WTC11 (cell line): ENCODE measurements around the gene CXCL12. TPM values are rescaled to one million over a fixed set of nuclear protein-coding genes. Genes with fewer than 3 reads are reported as not detected.

Source experiments
- ATAC-seq: fragments of 200-7000 bp; cut with Tn5 transposase; 2 replicates; pipeline ENCODE4 v1.10.0; 2021; ENCODE audit warnings: mild to moderate bottlenecking, moderate library complexity
- CTCF ChIA-PET: fragments of 300-600 bp; sonication (Branson Sonifier 250); formaldehyde crosslinking; loops from one replicate; lab custom pipeline; 2021; ENCODE audit warnings: antibody characterized with exemption; lab: Charles Lee
- POLR2A ChIA-PET: fragments of 350-600 bp; sonication (Branson Sonifier 250); formaldehyde crosslinking; loops from one replicate; lab custom pipeline; 2021; ENCODE audit warnings: antibody characterized with exemption; lab: Charles Lee
- DNase-seq: peaks from one replicate; pipeline ENCODE4 v3.0.0; 2021; ENCODE audit warnings: low spot score
- H3K27ac Mint-ChIP-seq: 2 replicates; pipeline ENCODE4 v1.8.0; 2021; ENCODE audit warnings: mixed read lengths
- H3K27me3 Mint-ChIP-seq: 2 replicates; pipeline ENCODE4 v1.8.0; 2021; ENCODE audit warnings: low read depth, mild to moderate bottlenecking, moderate library complexity, mixed read lengths
- H3K36me3 Mint-ChIP-seq: 2 replicates; pipeline ENCODE4 v1.8.0; 2021; ENCODE audit warnings: mixed read lengths
- H3K4me1 Mint-ChIP-seq: 2 replicates; pipeline ENCODE4 v1.8.0; 2022; ENCODE audit warnings: mixed read lengths
- H3K4me3 Mint-ChIP-seq: 2 replicates; pipeline ENCODE4 v1.8.0; 2021; ENCODE audit warnings: mild to moderate bottlenecking, moderate library complexity, mixed read lengths
- H3K9me3 Mint-ChIP-seq: 2 replicates; pipeline ENCODE4 v1.8.0; 2021; ENCODE audit warnings: mixed read lengths
- CREM ChIP-seq: sonication (generic); formaldehyde crosslinking; IDR thresholded peaks from 2 replicates; pipeline ENCODE4 v1.8.1; 2022; ENCODE audit warnings: mild to moderate bottlenecking, missing genetic modification reagents, moderate library complexity
- E2F5 ChIP-seq: sonication (generic); formaldehyde crosslinking; IDR thresholded peaks from 2 replicates; pipeline ENCODE4 v1.8.1; 2022; ENCODE audit warnings: mild to moderate bottlenecking, moderate library complexity, missing genetic modification reagents
- ELF4 ChIP-seq: sonication (generic); formaldehyde crosslinking; IDR thresholded peaks from 2 replicates; pipeline ENCODE4 v1.8.1; 2022; ENCODE audit warnings: low read depth, mild to moderate bottlenecking, moderate library complexity, missing genetic modification reagents
- FOXJ3 ChIP-seq: sonication (generic); formaldehyde crosslinking; IDR thresholded peaks from 2 replicates; pipeline ENCODE4 v1.9.0; 2021; ENCODE audit warnings: missing genetic modification reagents, mild to moderate bottlenecking, borderline replicate concordance
- FOXK1 ChIP-seq: sonication (generic); formaldehyde crosslinking; IDR thresholded peaks from 2 replicates; pipeline ENCODE4 v1.8.0; 2022; ENCODE audit warnings: mild to moderate bottlenecking, moderate library complexity, missing genetic modification reagents
- JUN ChIP-seq: sonication (generic); formaldehyde crosslinking; IDR thresholded peaks from 2 replicates; pipeline ENCODE4 v1.8.0; 2023; ENCODE audit warnings: mild to moderate bottlenecking, missing genetic modification reagents
- NFATC4 ChIP-seq: fragments of 250-450 bp; sonication (Bioruptor Pico); IDR thresholded peaks from 2 replicates; pipeline ENCODE4 v1.9.0; 2021; ENCODE audit warnings: mild to moderate bottlenecking
- PRRX2 ChIP-seq: fragments of 250-450 bp; sonication (Bioruptor Pico); IDR thresholded peaks from 2 replicates; pipeline ENCODE4 v1.8.0; 2021; ENCODE audit warnings: mild to moderate bottlenecking
- RORB ChIP-seq: fragments of 250-450 bp; sonication (Bioruptor Pico); IDR thresholded peaks from 2 replicates; pipeline ENCODE4 v1.9.0; 2021; ENCODE audit warnings: mild to moderate bottlenecking
- ZBTB21 ChIP-seq: sonication (generic); formaldehyde crosslinking; IDR thresholded peaks from 2 replicates; pipeline ENCODE4 v1.8.1; 2023; ENCODE audit warnings: mild to moderate bottlenecking, missing genetic modification reagents, borderline replicate concordance
- ZNF232 ChIP-seq: sonication (generic); formaldehyde crosslinking; IDR thresholded peaks from 2 replicates; pipeline ENCODE4 v1.8.0; 2022; ENCODE audit warnings: mild to moderate bottlenecking, missing genetic modification reagents
- total RNA-seq: library from RNA; stranded (reverse); gene quantifications from 3 replicates; pipeline ENCODE4 v1.2.3, GENCODE V29; 2021
- TF ChIP-seq, protein P1 (sequence below): fragments of 250-450 bp; sonication (Bioruptor Pico); IDR thresholded peaks from 2 replicates; pipeline ENCODE4 v1.9.0; 2021; ENCODE audit warnings: moderate library complexity, mild to moderate bottlenecking, inconsistent platforms, borderline replicate concordance
- TF ChIP-seq, protein P2 (sequence below): fragments of 250-450 bp; sonication (Bioruptor Pico); IDR thresholded peaks from 2 replicates; pipeline ENCODE4 v1.9.0; 2021; ENCODE audit warnings: mild to moderate bottlenecking, borderline replicate concordance
- TF ChIP-seq, protein P3 (sequence below): sonication (generic); formaldehyde crosslinking; IDR thresholded peaks from 2 replicates; pipeline ENCODE4 v1.8.1; 2023; ENCODE audit warnings: mild to moderate bottlenecking, missing genetic modification reagents, borderline replicate concordance
- TF ChIP-seq, protein P4 (sequence below): sonication (generic); formaldehyde crosslinking; conservative IDR thresholded peaks from 2 replicates; pipeline ENCODE4 v1.8.1; 2023; ENCODE audit warnings: mild to moderate bottlenecking, low read depth, missing genetic modification reagents, moderate library complexity
- TF ChIP-seq, protein P5 (sequence below): sonication (generic); formaldehyde crosslinking; IDR thresholded peaks from 2 replicates; pipeline ENCODE4 v1.8.0; 2022; ENCODE audit warnings: mild to moderate bottlenecking, missing genetic modification reagents
- TF ChIP-seq, protein P6 (sequence below): fragments of 250-450 bp; sonication (Bioruptor Pico); IDR thresholded peaks from 2 replicates; pipeline ENCODE4 v1.9.0; 2021; ENCODE audit warnings: mild to moderate bottlenecking

CXCL12 gene
- total RNA-seq, 1 experiment from 2014 or later = 52.4 TPM

- H3K4me3 Mint-ChIP-seq = no peak overlapping the region
- H3K27ac Mint-ChIP-seq = no peak overlapping the region
- peaks cover 54% of the 10 kb centered on the region for H3K9me3 Mint-ChIP-seq
- DNase-seq (no peak), ATAC-seq (no peak)
- peaks cover 26% of the 10 kb centered on the region for H3K36me3 Mint-ChIP-seq
- H3K4me1 Mint-ChIP-seq = peaks cover 9% of the 10 kb centered on the region
- ChIA-PET POLR2A (no interaction called here), CTCF (no interaction called here)
- peaks cover 12% of the 10 kb centered on the region for H3K27me3 Mint-ChIP-seq
- no peak for TF ChIP-seq RORB (CRISPR knock-in tag)
- no peak for TF ChIP-seq ZNF232 (CRISPR knock-in tag)
- TF ChIP-seq, protein P1, sequence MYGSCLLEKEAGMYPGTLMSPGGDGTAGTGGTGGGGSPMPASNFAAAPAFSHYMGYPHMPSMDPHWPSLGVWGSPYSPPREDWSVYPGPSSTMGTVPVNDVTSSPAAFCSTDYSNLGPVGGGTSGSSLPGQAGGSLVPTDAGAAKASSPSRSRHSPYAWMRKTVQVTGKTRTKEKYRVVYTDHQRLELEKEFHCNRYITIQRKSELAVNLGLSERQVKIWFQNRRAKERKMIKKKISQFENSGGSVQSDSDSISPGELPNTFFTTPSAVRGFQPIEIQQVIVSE (CRISPR knock-in tag) = no peak
- TF ChIP-seq, protein P2, sequence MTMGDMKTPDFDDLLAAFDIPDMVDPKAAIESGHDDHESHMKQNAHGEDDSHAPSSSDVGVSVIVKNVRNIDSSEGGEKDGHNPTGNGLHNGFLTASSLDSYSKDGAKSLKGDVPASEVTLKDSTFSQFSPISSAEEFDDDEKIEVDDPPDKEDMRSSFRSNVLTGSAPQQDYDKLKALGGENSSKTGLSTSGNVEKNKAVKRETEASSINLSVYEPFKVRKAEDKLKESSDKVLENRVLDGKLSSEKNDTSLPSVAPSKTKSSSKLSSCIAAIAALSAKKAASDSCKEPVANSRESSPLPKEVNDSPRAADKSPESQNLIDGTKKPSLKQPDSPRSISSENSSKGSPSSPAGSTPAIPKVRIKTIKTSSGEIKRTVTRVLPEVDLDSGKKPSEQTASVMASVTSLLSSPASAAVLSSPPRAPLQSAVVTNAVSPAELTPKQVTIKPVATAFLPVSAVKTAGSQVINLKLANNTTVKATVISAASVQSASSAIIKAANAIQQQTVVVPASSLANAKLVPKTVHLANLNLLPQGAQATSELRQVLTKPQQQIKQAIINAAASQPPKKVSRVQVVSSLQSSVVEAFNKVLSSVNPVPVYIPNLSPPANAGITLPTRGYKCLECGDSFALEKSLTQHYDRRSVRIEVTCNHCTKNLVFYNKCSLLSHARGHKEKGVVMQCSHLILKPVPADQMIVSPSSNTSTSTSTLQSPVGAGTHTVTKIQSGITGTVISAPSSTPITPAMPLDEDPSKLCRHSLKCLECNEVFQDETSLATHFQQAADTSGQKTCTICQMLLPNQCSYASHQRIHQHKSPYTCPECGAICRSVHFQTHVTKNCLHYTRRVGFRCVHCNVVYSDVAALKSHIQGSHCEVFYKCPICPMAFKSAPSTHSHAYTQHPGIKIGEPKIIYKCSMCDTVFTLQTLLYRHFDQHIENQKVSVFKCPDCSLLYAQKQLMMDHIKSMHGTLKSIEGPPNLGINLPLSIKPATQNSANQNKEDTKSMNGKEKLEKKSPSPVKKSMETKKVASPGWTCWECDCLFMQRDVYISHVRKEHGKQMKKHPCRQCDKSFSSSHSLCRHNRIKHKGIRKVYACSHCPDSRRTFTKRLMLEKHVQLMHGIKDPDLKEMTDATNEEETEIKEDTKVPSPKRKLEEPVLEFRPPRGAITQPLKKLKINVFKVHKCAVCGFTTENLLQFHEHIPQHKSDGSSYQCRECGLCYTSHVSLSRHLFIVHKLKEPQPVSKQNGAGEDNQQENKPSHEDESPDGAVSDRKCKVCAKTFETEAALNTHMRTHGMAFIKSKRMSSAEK (CRISPR knock-in tag) = no peak
- no peak for TF ChIP-seq ZBTB21
- TF ChIP-seq JUN (CRISPR knock-in tag) = no peak
- no peak for TF ChIP-seq ELF4
- TF ChIP-seq FOXJ3 (CRISPR knock-in tag) = no peak
- TF ChIP-seq, protein P3, sequence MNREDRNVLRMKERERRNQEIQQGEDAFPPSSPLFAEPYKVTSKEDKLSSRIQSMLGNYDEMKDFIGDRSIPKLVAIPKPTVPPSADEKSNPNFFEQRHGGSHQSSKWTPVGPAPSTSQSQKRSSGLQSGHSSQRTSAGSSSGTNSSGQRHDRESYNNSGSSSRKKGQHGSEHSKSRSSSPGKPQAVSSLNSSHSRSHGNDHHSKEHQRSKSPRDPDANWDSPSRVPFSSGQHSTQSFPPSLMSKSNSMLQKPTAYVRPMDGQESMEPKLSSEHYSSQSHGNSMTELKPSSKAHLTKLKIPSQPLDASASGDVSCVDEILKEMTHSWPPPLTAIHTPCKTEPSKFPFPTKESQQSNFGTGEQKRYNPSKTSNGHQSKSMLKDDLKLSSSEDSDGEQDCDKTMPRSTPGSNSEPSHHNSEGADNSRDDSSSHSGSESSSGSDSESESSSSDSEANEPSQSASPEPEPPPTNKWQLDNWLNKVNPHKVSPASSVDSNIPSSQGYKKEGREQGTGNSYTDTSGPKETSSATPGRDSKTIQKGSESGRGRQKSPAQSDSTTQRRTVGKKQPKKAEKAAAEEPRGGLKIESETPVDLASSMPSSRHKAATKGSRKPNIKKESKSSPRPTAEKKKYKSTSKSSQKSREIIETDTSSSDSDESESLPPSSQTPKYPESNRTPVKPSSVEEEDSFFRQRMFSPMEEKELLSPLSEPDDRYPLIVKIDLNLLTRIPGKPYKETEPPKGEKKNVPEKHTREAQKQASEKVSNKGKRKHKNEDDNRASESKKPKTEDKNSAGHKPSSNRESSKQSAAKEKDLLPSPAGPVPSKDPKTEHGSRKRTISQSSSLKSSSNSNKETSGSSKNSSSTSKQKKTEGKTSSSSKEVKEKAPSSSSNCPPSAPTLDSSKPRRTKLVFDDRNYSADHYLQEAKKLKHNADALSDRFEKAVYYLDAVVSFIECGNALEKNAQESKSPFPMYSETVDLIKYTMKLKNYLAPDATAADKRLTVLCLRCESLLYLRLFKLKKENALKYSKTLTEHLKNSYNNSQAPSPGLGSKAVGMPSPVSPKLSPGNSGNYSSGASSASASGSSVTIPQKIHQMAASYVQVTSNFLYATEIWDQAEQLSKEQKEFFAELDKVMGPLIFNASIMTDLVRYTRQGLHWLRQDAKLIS = no peak
- TF ChIP-seq E2F5 = no peak
These were observed 31.3 kb upstream of the CXCL12 start for GRCh38 chr10:44416021-44416771.

- H3K27ac Mint-ChIP-seq = no peak overlapping the region
- H3K4me1 Mint-ChIP-seq = peaks cover 9% of the 10 kb centered on the region
- peaks cover 26% of the 10 kb centered on the region for H3K36me3 Mint-ChIP-seq
- no peak overlapping the region for H3K4me3 Mint-ChIP-seq
- POLR2A ChIA-PET = no interaction called here
- H3K27me3 Mint-ChIP-seq = peaks cover 17% of the 10 kb centered on the region
- no peak for ATAC-seq
- DNase-seq = no peak
- peaks cover 55% of the 10 kb centered on the region for H3K9me3 Mint-ChIP-seq
- CTCF ChIA-PET = no interaction called here
- TF ChIP-seq NFATC4 (CRISPR knock-in tag) (no peak), CREM (CRISPR knock-in tag) (no peak), FOXK1 (CRISPR knock-in tag) (no peak), PRRX2 (CRISPR knock-in tag) (no peak)
- TF ChIP-seq, protein P4, sequence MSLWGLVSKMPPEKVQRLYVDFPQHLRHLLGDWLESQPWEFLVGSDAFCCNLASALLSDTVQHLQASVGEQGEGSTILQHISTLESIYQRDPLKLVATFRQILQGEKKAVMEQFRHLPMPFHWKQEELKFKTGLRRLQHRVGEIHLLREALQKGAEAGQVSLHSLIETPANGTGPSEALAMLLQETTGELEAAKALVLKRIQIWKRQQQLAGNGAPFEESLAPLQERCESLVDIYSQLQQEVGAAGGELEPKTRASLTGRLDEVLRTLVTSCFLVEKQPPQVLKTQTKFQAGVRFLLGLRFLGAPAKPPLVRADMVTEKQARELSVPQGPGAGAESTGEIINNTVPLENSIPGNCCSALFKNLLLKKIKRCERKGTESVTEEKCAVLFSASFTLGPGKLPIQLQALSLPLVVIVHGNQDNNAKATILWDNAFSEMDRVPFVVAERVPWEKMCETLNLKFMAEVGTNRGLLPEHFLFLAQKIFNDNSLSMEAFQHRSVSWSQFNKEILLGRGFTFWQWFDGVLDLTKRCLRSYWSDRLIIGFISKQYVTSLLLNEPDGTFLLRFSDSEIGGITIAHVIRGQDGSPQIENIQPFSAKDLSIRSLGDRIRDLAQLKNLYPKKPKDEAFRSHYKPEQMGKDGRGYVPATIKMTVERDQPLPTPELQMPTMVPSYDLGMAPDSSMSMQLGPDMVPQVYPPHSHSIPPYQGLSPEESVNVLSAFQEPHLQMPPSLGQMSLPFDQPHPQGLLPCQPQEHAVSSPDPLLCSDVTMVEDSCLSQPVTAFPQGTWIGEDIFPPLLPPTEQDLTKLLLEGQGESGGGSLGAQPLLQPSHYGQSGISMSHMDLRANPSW = no peak
- TF ChIP-seq, protein P5, sequence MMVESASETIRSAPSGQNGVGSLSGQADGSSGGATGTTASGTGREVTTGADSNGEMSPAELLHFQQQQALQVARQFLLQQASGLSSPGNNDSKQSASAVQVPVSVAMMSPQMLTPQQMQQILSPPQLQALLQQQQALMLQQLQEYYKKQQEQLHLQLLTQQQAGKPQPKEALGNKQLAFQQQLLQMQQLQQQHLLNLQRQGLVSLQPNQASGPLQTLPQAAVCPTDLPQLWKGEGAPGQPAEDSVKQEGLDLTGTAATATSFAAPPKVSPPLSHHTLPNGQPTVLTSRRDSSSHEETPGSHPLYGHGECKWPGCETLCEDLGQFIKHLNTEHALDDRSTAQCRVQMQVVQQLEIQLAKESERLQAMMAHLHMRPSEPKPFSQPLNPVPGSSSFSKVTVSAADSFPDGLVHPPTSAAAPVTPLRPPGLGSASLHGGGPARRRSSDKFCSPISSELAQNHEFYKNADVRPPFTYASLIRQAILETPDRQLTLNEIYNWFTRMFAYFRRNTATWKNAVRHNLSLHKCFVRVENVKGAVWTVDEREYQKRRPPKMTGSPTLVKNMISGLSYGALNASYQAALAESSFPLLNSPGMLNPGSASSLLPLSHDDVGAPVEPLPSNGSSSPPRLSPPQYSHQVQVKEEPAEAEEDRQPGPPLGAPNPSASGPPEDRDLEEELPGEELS = no peak
- TF ChIP-seq, protein P6, sequence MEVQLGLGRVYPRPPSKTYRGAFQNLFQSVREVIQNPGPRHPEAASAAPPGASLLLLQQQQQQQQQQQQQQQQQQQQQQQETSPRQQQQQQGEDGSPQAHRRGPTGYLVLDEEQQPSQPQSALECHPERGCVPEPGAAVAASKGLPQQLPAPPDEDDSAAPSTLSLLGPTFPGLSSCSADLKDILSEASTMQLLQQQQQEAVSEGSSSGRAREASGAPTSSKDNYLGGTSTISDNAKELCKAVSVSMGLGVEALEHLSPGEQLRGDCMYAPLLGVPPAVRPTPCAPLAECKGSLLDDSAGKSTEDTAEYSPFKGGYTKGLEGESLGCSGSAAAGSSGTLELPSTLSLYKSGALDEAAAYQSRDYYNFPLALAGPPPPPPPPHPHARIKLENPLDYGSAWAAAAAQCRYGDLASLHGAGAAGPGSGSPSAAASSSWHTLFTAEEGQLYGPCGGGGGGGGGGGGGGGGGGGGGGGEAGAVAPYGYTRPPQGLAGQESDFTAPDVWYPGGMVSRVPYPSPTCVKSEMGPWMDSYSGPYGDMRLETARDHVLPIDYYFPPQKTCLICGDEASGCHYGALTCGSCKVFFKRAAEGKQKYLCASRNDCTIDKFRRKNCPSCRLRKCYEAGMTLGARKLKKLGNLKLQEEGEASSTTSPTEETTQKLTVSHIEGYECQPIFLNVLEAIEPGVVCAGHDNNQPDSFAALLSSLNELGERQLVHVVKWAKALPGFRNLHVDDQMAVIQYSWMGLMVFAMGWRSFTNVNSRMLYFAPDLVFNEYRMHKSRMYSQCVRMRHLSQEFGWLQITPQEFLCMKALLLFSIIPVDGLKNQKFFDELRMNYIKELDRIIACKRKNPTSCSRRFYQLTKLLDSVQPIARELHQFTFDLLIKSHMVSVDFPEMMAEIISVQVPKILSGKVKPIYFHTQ (CRISPR knock-in tag) = no peak
These were observed 30.2 kb upstream of the CXCL12 start for GRCh38 chr10:44415121-44415520.
